SH-SY5Y (cell line): ENCODE results near the gene GABRR3.

Experiments
- GATA2 ChIP-seq: IDR thresholded peaks from 2 replicates; pipeline ENCODE4 v1.6.1; 2011; ENCODE audit warnings: mild to moderate bottlenecking, low read depth, low read length
- GATA3 ChIP-seq: IDR thresholded peaks from 2 replicates; pipeline ENCODE4 v1.6.1; 2011; ENCODE audit warnings: low read depth, mild to moderate bottlenecking, low read length, moderate library complexity

- TF ChIP-seq GATA2: no peak
- TF ChIP-seq GATA3: no peak
These were observed 96.7 kb downstream of the GABRR3 start for GRCh38 chr3:97938444-97938843.
